Stimulated activated CD8-positive, alpha-beta memory T cell treated with anti-CD3 and anti-CD28 coated beads, Interleukin-12 subunit alpha, Interleukin-12 subunit beta, amount 100 ng/mL, for 24 hours (primary cell): ENCODE results near the gene ISCU.

Experiments used
- DNase-seq: peaks from one replicate; pipeline ENCODE4 v3.0.0-alpha.2; 2020; ENCODE audit errors: extremely low read depth

ISCU gene

DNA sequence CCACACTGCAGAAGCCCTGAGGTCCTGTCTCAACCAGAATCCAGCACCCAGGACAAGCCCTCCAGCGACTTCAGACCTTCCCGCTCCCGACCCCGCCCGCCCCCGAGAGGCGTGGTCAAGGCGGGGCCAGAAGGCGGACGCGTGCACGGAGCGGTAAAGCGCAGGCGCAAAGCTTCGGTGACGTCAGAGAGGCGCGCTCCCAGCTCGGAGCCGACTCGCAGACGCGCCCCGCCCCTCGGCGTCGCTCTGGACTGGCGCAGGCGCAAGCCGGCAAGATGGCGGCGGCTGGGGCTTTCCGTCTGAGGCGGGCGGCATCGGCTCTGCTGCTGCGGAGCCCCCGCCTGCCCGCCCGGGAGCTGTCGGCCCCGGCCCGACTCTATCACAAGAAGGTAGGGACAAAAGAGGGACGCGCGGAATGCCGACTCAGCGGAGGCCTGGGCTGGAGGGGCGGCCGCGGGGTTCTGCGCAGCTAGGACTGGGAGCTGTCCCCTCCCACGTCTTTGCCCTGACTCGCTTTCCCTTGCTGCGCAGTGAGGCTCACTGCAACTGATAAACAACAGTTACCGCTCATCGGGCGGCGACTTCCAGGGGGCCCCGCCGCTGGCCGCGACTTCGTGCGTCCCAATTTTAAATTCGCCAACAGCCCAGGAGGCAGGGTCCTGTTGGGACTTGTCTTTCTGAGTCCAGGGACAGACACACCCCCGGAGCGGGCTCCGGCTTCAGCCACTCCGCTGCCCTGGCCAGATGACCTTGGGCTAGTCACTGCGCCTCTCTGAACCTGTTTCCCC lies at the start of gene ISCU:
TSS of gene ISCU (plus strand) at position 249 of the 788 bp plus-strand sequence. CDS start at position 276, 27 bp downstream.
- DNase-seq, result peak; percentile 97

DNA sequence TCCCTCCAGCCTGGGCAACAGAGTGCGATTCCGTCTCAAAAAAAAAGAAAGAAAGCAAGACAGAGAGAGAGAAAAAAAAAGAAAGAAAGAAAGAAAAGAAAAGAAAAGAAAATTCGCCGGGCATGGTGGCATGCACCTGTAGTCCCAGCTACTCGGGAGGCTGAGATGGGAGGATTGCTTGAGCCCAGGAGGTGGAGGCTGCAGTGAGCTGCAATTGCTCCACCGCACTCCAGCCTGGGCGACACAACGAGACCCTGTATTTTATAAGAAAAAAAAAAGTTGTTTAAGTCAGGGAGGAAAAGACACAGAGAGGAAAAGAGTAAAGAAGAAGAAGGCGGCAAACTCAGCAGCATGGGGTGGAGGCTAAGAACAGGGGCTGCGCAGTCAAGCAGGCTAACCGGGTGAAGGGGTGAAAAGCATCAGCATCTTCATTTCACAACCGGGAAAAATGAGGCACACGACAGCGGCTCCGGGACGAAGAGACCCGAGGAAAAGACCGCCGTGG lies 47.9 kb upstream of the ISCU start:
- DNase-seq, result no peak

DNA sequence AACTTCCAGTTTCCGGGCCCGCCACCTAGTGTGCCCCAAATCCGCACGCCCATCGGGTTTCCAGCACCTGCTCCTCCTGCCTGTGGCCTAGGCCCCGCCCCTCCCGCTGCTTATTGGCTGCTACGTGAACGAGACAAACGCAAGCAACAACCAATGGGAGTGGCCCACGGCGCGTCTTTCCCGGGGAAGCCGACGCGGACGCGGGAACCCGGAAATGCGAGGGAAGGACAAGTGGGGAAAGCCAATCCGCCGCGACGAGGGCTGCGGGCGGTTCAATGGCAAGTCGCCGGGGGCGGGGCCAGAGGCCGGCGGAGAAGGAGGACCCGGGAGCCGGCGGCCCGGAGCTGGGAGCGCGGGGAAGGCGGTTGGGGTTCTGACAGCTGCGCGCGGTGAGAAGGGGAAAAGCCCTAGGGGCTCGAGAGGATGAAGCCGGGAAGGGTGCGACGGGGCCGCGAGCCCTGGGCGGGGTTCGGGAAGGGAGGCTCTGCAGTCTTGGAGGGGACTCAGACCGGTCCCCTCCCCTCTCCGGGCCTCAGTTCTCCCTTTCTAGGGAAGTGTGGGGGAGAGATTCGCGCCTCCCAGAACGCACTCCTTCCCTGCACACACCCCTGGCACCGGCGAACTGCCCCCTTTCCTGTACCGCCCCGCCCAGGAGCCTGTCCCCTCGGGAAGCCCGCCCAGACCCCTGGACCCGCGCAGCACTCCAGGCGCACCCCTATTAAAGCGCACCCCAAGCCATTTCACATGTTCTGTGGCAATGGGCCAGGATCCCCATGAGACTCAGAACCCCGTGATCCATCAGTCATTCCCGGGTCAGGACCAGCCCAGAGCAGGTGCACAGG lies 47.2 kb upstream of the ISCU start, which contains the start of gene FICD:
TSS of gene FICD (plus strand) at position 305 of the 842 bp plus-strand sequence. CDS start 1,696 bp downstream, outside the sequence.
- DNase-seq, result peak; percentile 100

DNA sequence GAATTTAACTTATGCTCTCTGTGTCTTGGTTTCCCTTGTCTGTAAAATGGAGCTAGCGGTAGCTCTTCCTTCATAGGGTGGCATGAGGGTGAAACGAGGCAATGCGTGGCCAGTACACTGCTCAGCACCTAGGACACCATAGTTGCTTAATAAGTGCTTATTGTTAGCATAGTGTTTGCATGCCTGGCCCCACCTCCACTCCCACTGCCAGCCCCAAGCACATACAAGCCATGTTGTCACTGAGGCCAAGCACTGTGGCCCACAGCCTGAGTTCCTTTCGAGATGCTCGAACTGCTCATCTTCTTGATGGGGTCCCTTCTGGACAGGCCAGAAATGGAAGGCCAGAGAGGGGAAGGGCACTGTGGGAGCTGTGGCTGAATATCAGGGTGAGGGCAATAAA lies 46.5 kb upstream of the ISCU start:
- DNase-seq, result no peak

DNA sequence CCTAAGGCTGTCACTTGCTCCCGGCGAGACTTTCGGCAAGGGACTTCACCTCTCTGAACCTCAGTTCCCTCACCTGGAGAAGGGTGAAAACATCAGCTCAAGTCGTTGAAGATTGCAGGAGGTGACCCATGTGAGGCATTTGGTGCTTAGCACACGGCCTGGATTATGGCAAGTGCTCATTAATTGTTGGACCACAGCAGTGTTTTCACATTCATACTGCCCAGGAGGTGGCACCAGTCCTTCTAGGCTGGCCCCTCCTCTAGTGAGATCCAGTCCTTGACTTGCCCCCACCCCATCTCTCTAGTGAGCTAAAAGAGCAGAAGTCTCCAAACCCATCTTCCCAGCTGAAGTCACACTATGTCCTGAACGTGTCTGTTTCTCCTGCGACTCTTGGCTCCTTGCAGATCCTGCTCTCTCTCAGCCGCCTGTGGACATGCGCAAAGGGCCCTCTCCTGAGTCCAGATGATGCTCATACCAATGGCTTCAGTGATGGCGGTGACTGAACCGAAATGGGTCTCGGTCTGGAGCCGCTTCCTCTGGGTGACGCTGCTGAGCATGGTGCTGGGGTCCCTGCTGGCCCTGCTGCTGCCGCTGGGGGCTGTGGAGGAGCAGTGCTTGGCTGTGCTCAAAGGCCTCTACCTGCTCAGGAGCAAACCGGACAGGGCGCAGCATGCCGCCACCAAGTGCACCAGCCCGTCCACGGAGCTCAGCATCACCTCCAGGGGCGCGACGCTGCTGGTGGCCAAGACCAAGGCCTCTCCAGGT lies 45.7 kb upstream of the ISCU start:
- no peak for DNase-seq

DNA sequence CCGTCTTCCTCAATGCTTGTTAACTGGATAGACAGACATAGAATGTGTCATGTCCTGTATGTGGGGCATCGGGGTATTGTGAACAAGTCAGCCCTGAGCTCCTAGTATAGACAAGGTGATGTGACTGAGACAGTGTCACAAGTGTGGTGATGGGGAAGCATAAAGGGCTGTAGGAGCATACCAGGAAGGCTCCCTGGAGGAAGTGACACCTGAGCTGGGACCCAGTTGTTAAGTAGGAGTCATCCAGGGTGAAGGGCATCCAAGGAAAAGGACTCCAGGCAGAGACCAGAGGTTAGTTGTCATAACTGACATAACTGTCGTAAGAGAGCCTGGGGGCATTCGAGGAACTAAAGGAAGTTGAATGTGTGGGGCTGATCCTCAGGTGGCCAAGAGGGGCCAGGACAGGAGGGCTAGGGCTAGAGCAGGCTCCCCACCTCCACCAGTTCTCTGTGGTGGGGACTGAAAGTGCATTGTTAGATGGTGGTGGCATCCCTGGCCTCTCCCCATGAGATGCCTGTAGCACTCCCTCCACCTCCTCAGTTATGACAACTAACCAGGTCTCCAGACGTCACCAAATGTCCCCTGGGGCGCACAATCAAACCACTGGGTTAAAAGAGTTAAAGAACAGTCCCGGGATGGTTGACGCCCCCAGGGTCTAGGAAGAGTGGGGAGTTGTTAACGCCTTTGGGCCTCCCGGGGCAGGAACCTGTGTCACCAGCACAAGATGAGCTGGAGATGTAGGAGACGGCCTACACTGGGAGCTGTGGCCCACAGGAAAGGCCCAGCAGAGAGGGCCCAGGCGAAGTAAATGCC lies 44.9 kb upstream of the ISCU start:
- no peak for DNase-seq

DNA sequence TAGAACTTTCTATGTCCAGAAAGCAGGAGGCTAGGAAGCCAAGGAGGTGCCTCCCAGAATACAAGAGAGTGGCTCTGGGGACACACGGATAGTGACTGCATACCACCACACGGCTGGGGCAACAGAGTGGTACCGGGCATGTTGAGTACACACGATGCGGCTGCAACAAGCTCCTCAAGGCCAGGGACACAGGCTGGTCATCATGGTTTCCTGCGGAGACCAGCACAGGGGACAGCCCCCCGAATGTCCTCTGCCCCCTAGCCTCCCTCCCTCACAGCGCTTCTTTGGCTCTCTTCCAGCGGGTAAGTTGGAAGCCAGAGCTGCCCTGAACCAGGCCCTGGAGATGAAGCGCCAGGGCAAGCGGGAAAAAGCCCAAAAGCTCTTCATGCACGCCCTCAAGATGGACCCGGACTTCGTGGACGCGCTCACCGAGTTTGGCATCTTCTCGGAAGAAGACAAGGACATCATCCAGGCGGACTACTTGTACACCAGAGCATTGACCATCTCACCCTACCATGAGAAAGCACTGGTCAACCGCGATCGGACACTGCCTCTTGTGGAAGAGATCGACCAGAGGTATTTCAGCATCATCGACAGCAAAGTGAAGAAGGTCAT lies 44.2 kb upstream of the ISCU start:
- no peak for DNase-seq

DNA sequence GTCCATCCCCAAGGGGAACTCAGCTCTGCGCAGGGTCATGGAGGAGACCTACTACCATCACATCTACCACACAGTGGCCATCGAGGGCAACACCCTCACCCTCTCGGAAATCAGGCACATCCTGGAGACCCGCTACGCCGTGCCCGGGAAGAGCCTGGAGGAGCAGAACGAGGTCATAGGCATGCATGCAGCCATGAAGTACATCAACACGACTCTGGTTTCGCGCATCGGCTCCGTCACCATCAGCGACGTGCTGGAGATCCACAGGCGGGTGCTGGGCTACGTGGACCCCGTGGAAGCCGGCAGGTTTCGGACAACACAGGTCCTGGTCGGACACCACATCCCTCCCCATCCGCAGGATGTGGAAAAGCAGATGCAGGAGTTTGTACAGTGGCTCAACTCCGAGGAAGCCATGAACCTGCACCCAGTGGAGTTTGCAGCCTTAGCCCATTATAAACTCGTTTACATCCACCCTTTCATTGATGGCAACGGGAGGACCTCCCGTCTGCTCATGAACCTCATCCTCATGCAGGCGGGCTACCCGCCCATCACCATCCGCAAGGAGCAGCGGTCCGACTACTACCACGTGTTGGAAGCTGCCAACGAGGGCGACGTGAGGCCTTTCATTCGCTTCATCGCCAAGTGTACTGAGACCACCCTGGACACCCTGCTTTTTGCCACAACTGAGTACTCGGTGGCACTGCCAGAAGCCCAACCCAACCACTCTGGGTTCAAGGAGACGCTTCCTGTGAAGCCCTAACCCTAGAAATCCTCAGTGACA lies 43.5 kb upstream of the ISCU start:
- DNase-seq, result no peak

DNA sequence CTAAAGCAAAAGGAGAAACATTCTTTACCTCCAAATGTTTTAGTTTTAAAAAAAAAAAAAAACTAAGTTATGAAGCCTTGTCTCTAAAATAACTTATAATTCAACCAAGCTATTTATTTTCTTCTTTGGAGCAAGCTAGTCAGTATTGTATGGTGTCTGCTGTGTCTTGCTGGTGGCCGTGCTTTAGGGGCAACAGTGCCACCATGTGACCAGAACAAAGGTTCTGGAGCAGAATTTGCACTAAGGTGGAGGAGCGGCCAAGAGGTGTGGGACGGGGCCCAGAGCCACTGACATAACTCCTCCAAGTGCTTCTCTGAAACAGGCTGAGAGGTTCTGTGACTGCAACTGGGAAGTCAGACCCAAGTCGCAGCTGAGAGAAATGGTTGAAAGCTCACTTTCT lies 42.8 kb upstream of the ISCU start:
- DNase-seq, result no peak

DNA sequence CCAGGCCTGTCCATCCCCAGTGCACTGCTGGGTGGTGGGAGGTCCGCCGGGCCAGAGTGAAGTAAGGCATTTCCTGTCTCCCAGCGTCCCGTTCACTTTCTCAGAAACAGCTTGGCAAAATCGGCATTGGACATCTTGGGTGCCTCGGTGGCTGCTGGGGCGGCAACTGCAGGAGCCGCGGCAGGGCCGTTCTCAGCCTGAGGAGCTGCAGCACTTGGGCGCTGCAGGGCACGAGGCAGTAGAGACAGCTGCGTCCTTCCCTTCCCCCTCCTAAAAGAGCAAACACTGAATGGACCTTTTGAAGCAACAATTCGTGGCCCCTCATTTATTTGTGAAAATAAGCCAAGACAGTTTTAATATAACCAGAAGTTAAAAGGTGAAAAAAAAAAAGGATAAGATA lies 39.0 kb upstream of the ISCU start:
- no peak for DNase-seq

DNA sequence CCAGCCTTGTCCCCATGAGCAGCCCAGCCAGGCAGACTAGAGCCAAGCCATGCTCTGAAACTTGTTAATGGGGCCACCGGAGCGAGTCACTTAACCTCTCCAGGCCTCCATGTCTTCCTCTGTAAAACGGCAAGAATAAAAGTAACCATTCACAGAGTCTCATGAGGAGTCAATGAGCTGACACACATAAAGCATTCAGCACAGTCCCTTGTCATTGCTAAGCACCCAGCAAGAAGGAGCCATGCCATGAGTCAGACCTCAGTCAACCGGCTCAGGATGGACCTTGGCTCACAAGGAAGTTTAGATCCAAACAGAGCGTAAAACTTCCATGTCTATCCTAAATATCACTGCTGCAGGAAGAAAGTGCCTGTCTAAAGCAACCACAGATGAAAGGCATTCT lies 36.7 kb upstream of the ISCU start:
- DNase-seq, result no peak

DNA sequence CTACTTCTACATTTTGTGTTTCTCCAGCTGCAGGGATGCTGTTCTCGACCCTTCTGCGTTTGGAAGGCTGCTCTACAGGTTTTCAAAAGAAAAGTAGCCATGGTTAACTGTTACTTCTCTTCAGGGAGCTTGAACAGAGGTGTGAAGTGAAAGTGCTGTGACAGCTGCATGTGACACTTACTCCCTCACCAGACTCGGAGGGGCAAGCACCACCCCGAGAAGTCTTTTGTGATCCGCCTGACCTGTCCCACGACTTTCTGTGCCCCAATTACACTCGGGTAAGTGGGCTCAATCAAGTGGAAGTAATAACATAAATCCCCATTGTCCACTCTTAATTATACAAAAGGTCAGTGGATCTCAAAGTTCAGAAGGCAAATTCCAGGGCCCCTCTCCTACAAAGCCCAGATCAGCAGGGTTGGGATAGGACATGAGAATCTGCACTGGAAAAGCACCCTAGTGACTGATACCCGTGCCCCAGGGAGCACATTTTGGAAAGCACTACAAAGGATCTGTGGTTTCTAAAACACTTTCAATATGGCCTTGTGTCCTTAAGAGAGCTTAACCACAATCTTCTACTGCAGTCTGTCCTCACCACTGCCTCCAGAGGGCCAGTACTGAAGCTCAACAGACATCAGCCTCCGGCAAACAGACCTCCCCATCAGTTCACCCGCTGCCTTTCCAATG lies 35.8 kb upstream of the ISCU start:
- DNase-seq, result no peak

DNA sequence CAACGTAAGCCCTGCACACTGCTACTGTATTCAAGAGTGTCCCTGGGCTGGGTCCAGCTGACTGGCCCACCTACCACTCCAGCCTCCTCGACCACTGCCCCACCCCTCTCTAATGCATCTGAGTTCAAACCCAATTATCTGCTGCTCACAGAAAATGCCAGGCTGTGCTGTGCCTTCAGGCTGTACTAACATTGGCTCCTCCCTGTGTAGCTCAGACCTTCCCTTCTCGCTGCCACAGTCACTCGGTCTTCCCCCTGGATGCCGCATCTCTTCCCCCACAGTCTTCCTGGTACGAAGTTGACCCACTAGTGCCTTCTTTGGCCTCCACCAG lies 35.3 kb upstream of the ISCU start:
- DNase-seq, result no peak

DNA sequence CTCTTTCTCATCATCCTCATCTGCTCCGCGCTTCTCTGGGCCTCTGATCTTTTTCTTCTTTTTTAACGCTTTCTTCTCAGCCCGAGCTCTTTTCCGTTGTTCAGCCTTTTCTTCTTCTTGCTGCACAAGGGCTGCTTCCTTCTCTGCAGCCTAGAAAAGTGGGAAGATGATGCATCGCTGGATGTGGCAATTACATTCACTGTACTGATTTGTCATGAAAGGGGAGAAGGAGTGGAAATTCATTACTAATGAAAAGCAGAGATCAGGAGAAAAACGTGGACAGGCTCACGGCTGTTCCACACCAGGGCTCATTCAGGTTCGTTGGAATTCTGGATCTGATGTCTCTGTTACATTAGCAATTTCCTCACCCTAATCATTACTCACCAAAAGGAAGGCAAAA lies 32.2 kb upstream of the ISCU start:
- no peak for DNase-seq

DNA sequence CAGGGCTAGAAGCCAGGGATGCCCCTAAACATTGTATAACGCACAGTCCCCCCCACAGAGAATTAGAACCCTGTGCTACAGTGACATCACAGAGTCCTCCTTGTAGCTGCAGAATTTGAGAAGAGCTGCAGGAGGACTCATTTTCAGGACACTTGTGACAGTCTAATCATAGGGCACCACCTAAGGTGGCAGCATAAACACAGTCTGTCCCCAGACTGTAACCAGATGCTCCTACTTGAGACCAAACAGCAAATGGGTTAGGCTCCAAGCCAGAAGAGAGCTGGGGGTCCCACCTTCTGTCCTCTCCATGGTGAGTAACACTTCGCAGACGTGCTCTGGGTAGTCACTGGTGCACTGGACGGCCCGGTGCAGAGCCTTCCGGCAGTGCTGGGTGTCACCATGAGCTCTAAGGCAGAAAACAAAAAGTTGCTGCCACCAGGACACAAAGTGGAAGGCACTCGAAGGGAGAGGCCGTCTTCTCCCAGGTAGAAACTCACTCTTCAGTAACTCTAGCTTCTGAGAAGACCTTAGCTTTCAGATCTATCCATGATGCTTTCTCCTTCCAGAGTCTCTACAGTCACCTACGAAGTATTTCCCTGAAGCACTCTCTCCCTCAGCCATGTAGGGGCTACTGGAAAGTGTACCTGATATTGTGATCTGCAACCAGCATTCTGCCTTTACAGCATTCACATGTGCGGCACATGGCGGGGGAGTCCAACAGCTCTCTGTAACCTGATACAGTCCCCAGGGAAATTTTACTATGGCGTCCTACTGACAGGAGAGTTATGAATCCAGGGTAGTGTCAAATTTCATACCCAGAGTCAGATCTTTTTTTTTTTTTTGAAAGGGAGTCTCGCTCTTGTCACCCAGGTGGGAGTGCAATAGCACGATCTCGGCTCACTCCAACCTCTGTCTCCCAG lies 30.2 kb upstream of the ISCU start:
- DNase-seq, result no peak

DNA sequence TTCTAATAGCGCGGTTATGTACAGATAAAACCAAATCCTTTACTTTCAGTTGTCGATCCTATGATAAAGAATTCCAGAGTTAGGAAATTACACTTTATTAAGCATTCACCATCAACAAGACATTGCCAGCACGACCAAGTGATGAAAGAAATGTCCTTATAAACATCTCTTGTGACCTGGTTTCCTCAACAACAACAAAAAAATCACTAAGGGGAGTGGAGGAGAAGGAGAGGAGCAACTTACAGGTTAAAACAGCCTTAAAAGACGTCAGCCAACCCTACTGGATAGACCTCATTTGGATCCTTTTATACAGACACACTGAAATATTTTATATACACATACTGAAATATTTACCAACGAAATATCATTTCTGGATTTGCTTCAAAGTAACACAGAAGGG lies 24.2 kb upstream of the ISCU start:
- no peak for DNase-seq

DNA sequence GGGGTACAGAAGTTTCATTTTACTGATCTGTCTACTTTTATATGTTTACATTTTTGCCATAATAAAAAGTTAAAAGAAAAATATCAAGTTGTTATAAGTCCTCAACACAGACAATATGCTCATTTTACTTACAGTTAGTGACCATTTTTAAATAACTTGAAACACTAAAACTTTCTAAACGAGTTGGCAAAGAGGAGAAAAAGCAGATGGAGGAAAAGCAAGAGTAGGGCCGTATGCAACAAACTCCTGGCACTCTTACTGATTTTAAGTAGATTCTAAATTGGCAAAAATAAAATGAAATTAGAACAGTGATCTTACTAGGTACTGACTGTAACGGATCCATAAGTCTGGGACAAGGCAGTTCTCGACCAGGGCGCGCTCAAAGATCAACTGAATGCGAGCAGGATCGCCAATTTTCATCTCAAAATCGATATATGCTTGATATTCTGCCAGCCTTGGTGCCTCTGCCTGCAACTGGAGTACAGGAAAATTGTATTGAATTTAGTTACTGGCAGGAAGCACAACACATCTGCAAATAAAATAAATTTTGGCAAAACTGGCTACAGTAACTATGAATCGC lies 23.7 kb upstream of the ISCU start:
- DNase-seq, result no peak

DNA sequence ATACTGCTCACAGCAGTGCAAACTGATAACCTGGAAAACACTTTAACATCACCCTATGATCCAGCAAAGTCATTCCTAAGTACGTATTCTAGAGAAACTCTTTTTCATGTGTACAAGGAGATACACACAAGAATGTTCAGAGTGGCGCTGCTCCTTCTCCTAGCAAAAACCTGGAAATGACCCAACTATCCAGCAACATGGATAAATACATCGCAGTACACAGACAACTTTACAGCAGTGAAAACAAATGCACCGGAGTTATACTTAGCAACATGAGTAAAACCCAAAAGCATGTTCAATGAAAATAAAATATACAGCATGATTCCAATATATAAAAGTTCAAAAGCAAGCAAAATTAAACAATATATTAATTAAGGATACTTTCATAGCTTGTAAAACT lies 20.1 kb upstream of the ISCU start:
- DNase-seq, result no peak
